GM19452 (cell line): ENCODE data around the gene GOLGA6C.
"Not testable (repeated sequence)": the region's sequence is repeated elsewhere in the genome, so short reads cannot be mapped to it uniquely, and the experiment has no call there.

ENCODE experiments used
- ATAC-seq: cut with Tn5 transposase; IDR thresholded peaks from one replicate; pipeline ENCODE4 v1.9.1; 2021; ENCODE audit not compliant: unreplicated experiment

The GOLGA6C gene

GRCh38 chr15:75252285-75252684 is 5.8 kb upstream of the GOLGA6C start:
- not testable (repeated sequence) for ATAC-seq

GRCh38 chr15:75258620-75259343 is 648 bp downstream of the GOLGA6C start:
- ATAC-seq: not testable (repeated sequence)

- ATAC-seq: not testable (repeated sequence)
These were observed 1.7 kb downstream of the GOLGA6C start for GRCh38 chr15:75259873-75260272.

- not testable (repeated sequence) for ATAC-seq
These were observed 15.7 kb downstream of the GOLGA6C start for GRCh38 chr15:75273751-75274359.

GRCh38 chr15:75274509-75275107 is 16.5 kb downstream of the GOLGA6C start:
- not testable (repeated sequence) for ATAC-seq

- not testable (repeated sequence) for ATAC-seq
These were observed 17.5 kb downstream of the GOLGA6C start for GRCh38 chr15:75275617-75276016.

- not testable (repeated sequence) for ATAC-seq
These were observed 20.4 kb downstream of the GOLGA6C start for GRCh38 chr15:75278497-75278896.

GRCh38 chr15:75282572-75282971 is 24.4 kb downstream of the GOLGA6C start, which contains the start of gene GOLGA6D:
GOLGA6D (plus strand) TSS chr15:75282835; CDS start chr15:75282876, 41 bp downstream.
- not testable (repeated sequence) for ATAC-seq

- ATAC-seq: not testable (repeated sequence)
These were observed 26.0 kb downstream of the GOLGA6C start for GRCh38 chr15:75284152-75284551.

- not testable (repeated sequence) for ATAC-seq
These were observed 35.5 kb downstream of the GOLGA6C start for GRCh38 chr15:75293660-75294059.

GRCh38 chr15:75298541-75299310 is 40.6 kb downstream of the GOLGA6C start:
- ATAC-seq: peak; percentile 55

GRCh38 chr15:75299311-75299688 is 41.2 kb downstream of the GOLGA6C start:
- peak; percentile 55 for ATAC-seq

- ATAC-seq: not testable (repeated sequence)
These were observed 41.9 kb downstream of the GOLGA6C start for GRCh38 chr15:75300026-75300425.

GRCh38 chr15:75302318-75302717 is 44.2 kb downstream of the GOLGA6C start:
- ATAC-seq: no peak

GRCh38 chr15:75302753-75303152 is 44.6 kb downstream of the GOLGA6C start:
- not testable (repeated sequence) for ATAC-seq

GRCh38 chr15:75306188-75306587 is 48.1 kb downstream of the GOLGA6C start:
- no peak for ATAC-seq

GRCh38 chr15:75307778-75308390 is 49.8 kb downstream of the GOLGA6C start:
- ATAC-seq: no peak

GRCh38 chr15:75309711-75310110 is 51.6 kb downstream of the GOLGA6C start:
- ATAC-seq: no peak

- not testable (repeated sequence) for ATAC-seq
These were observed 54.4 kb downstream of the GOLGA6C start for GRCh38 chr15:75312548-75312947.

GRCh38 chr15:75313116-75313845 is 55.1 kb downstream of the GOLGA6C start:
- ATAC-seq: no peak
